Measurements from ENCODE around the gene MTUS2.

Gene MTUS2

DNA sequence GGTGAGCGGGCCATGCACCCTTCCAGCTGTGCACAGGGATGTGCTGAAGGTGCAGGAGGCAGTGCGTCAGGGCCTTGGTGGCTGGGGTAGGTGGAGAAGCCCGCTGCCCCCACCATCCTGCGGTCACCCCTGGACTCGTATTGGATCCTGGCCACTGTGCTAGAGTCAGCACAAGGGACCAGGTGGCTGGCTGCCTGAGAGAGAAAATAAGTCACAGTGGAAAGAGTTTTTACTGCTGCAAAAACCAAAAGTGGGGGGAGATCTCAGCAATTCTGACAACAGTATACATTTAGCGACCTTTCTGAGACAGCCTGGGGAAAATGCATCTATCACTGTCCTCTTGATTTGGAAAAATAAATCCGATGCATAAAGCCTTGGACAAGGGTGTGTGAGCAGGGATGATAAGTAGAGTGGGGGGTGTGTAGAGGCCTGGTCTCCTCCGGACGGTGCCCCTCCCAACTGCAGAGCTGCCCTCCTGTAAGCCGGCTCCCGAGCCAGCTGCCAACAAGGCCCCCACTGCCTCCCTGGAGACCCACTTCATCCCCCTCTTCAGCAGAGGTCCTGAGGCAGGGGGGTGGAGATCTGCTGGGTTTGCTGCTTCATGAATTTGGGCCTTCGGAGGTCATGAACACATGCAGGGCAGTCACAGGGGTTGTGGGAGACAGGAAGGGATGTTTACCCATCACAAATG, 691.1 kb downstream of the MTUS2 start:
- TF ChIP-seq TAF1 (IDR thresholded peaks at IDR 0.05; ENCODE audit: low read depth, low read length): no peak
- TF ChIP-seq POLR2AphosphoS5 (IDR thresholded peaks at IDR 0.05; ENCODE audit: low read depth, low read length): no peak
- no peak for TF ChIP-seq SPI1 (IDR thresholded peaks at IDR 0.05; ENCODE audit: low read depth, low read length)
- TF ChIP-seq POU2F2 (IDR thresholded peaks at IDR 0.05; ENCODE audit: low read depth, low read length): no peak
- TF ChIP-seq PAX5 (IDR thresholded peaks at IDR 0.05; ENCODE audit: insufficient read depth, low read length, severe bottlenecking): no peak
- no peak for TF ChIP-seq POLR2A (IDR thresholded peaks at IDR 0.05; ENCODE audit: low read depth, low read length)
- FAIRE-seq: no peak
- DNase-seq (ENCODE audit: insufficient read length, low spot score): no peak

DNA sequence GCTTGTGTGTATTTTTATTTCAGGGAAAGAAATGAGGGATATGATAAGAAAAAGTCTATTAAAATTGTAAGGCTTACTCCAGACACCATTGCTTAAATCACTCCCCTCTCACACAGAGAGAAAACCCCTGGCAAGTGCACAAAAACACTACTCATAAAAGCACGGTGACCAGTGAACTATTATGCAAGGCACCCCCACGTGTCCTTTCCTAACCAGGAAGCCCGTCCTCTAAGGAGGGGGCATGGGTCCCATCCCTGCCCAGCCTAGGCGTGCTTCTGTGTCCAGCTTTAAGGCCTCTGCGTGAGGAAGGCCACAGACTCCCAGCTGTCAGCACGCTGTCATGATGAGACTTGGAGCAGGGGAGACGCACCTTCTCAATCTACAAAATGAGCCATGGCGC, 691.8 kb downstream of the MTUS2 start:
- TF ChIP-seq POU2F2 (IDR thresholded peaks at IDR 0.05; ENCODE audit: low read depth, low read length) (no peak), POLR2A (IDR thresholded peaks at IDR 0.05; ENCODE audit: low read depth, low read length) (no peak), SPI1 (IDR thresholded peaks at IDR 0.05; ENCODE audit: low read depth, low read length) (no peak), TAF1 (IDR thresholded peaks at IDR 0.05; ENCODE audit: low read depth, low read length) (no peak), PAX5 (IDR thresholded peaks at IDR 0.05; ENCODE audit: insufficient read depth, low read length, severe bottlenecking) (no peak), POLR2AphosphoS5 (IDR thresholded peaks at IDR 0.05; ENCODE audit: low read depth, low read length) (no peak)
- no peak for FAIRE-seq
- no peak for DNase-seq (ENCODE audit: insufficient read length, low spot score)

DNA sequence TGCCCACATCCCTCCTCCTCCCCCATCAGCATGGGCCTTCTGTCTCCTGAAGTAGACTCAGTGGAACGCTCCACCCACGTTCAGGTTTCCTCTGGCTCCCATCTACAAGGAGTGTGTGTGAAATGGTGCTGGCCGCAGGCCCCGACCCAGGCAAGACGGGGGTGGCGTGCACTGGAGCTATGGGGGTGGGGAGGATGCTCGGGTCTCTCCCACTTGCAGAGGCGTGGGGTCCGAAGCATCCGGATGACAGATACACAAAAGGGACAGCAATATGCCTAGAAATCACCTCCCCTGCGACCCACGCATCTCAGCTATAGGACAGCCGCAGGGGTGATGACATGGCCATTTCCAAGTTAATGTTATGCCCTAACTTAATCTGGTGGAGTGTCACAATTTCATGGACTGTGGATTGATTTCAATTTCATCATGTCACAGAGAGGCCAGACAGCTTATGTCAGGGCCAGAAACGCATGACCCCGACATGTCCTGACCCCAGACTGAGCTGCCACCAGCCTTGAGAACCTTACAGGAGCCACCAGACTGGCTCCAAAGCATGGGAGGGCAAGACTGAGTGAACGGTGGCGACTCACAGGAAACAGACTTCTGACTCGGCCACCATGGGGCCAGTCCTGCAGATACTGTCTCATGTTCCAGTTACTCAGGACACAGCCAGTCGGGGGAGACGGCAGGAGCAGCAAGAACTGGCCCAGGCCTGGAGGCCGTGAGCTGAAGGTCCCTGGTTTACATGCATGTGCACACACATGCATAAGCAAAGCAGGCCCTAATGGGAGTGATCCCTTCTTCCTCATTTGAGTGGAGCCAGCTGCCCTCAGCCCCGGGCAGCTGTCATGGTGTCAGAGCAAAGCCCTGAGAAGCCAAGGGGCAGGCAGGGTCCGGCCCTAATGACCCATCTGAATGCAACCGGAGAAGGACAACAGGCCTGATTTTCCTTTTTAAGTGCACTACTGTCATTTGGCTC, 693.2 kb downstream of the MTUS2 start:
- no peak for TF ChIP-seq POU2F2 (IDR thresholded peaks at IDR 0.05; ENCODE audit: low read depth, low read length)
- TF ChIP-seq PAX5 (IDR thresholded peaks at IDR 0.05; ENCODE audit: insufficient read depth, low read length, severe bottlenecking): no peak
- no peak for TF ChIP-seq POLR2A (IDR thresholded peaks at IDR 0.05; ENCODE audit: low read depth, low read length)
- TF ChIP-seq SPI1 (IDR thresholded peaks at IDR 0.05; ENCODE audit: low read depth, low read length): no peak
- no peak for TF ChIP-seq POLR2AphosphoS5 (IDR thresholded peaks at IDR 0.05; ENCODE audit: low read depth, low read length)
- TF ChIP-seq TAF1 (IDR thresholded peaks at IDR 0.05; ENCODE audit: low read depth, low read length): no peak
- no peak for DNase-seq (ENCODE audit: insufficient read length, low spot score)
- FAIRE-seq: no peak

DNA sequence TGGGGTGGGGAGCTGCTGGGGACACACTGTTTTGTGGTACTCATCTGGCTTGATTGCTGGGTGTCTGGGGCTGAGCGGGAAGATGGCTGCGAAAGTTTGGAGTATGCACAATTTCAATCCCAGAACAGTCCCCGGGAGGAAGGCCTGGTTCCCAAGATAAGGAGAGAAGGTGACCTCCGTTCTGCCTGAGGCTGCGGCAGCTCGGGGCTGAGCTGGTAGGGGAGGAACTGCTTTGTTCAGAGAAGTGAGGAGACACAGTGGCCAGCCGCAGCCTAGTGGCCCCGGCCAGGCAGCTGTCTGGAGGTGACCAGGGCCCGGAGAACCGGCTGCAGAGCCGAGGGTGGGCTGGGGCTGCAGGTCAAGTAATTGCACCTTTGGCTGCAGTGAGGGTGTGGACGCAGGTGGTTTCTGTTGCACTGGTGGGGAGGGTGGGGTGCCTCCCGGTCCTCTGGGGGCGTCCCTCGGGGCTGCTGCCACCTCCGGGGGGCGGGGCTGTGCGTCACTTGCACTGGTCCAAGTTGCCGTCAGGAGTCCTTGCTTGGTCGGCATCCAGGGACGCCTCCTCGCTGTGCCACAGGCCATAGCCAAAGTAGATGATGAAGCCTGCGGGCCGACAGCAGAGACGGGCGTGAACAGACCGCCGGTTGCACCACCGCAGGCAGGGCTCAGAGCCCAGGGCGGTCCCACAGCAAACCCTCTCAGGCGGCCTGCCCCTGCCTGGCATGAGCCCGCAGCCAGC, 694.0 kb downstream of the MTUS2 start:
- FAIRE-seq: no peak
- DNase-seq (ENCODE audit: insufficient read length, low spot score): no peak
- TF ChIP-seq SPI1 (IDR thresholded peaks at IDR 0.05; ENCODE audit: low read depth, low read length) (no peak), POU2F2 (IDR thresholded peaks at IDR 0.05; ENCODE audit: low read depth, low read length) (no peak), TAF1 (IDR thresholded peaks at IDR 0.05; ENCODE audit: low read depth, low read length) (no peak), POLR2AphosphoS5 (IDR thresholded peaks at IDR 0.05; ENCODE audit: low read depth, low read length) (no peak), POLR2A (IDR thresholded peaks at IDR 0.05; ENCODE audit: low read depth, low read length) (no peak), PAX5 (IDR thresholded peaks at IDR 0.05; ENCODE audit: insufficient read depth, low read length, severe bottlenecking) (no peak)

DNA sequence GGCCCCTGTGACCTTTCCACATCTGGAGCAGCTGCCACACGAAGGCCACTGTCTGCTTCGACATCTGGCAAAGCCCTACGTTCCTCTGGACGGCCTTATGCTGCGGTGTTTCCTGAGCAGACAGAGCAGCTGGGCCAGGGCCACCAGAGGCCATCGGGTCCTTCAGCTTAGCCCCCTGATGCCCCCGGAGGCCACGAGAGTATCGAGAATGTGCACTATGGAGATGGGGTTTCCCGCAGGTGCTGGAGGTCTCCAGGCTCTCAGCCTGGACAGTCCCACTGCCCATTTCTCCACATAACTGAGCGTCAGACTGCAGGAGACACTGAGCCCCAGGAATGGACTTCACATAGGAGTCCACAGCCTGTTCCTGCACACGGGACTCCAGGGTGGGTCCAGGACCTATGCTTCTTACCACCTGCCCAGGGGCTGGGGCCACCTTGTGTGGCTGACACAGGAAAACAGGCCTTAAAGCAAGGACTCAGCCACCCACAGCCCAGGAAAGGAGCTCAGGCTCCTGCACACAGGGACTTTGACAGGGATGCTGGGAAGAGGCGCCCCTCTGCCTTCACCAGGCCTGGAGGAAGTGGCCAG, 694.7 kb downstream of the MTUS2 start:
- no peak for TF ChIP-seq POLR2AphosphoS5 (IDR thresholded peaks at IDR 0.05; ENCODE audit: low read depth, low read length)
- no peak for TF ChIP-seq POLR2A (IDR thresholded peaks at IDR 0.05; ENCODE audit: low read depth, low read length)
- TF ChIP-seq SPI1 (IDR thresholded peaks at IDR 0.05; ENCODE audit: low read depth, low read length): no peak
- no peak for TF ChIP-seq PAX5 (IDR thresholded peaks at IDR 0.05; ENCODE audit: insufficient read depth, low read length, severe bottlenecking)
- no peak for TF ChIP-seq POU2F2 (IDR thresholded peaks at IDR 0.05; ENCODE audit: low read depth, low read length)
- TF ChIP-seq TAF1 (IDR thresholded peaks at IDR 0.05; ENCODE audit: low read depth, low read length): no peak
- no peak for DNase-seq (ENCODE audit: insufficient read length, low spot score)
- no peak for FAIRE-seq

DNA sequence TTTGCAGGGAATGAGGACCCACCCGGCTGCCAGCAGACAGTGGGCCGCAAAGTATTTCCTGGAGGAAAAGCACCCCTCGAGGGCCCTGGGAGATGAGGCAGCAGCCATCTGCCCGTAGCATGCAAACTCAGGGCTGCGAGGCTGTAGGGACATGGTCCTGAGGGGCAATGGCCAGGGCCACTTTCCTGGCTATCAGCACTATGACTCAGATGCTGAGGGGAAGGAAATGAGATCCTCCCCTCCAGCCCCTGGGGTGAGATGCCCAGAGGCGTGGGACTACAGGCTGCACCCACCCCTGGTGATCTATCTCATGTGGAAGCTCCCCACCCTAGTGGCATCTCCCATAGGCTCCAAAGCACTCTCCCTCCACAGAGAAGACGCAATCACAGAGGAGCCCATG, 695.2 kb downstream of the MTUS2 start:
- no peak for TF ChIP-seq POLR2A (IDR thresholded peaks at IDR 0.05; ENCODE audit: low read depth, low read length)
- TF ChIP-seq POU2F2 (IDR thresholded peaks at IDR 0.05; ENCODE audit: low read depth, low read length): no peak
- no peak for TF ChIP-seq PAX5 (IDR thresholded peaks at IDR 0.05; ENCODE audit: insufficient read depth, low read length, severe bottlenecking)
- FAIRE-seq: no peak

DNA sequence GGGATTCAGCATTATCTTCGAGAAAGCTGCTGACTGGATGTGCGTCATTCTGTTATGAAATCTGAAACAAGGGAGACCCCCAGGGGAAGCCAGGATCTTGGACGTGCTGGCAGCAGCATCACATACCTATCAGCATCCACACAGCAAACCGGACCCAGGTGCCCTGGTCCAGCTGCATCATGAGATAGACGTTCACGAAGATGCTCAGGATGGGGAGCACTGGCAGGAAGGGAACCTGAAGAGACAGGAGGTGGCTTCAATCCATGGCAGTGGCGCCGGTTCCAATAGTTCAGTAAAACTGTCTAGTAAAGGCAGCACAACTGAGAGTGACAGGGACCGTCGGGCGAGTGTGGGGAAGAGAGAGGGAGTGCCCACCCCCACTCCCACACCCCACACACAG, 695.9 kb downstream of the MTUS2 start:
- FAIRE-seq (no peak), DNase-seq (ENCODE audit: insufficient read length, low spot score) (no peak)
- TF ChIP-seq POU2F2 (IDR thresholded peaks at IDR 0.05; ENCODE audit: low read depth, low read length) (no peak), PAX5 (IDR thresholded peaks at IDR 0.05; ENCODE audit: insufficient read depth, low read length, severe bottlenecking) (no peak), SPI1 (IDR thresholded peaks at IDR 0.05; ENCODE audit: low read depth, low read length) (no peak), POLR2AphosphoS5 (IDR thresholded peaks at IDR 0.05; ENCODE audit: low read depth, low read length) (no peak), POLR2A (IDR thresholded peaks at IDR 0.05; ENCODE audit: low read depth, low read length) (no peak), TAF1 (IDR thresholded peaks at IDR 0.05; ENCODE audit: low read depth, low read length) (no peak)

More for the DNA sequence above, 695.2 kb downstream of the MTUS2 start:
- no peak for DNase-seq (ENCODE audit: insufficient read length, low spot score)

DNA sequence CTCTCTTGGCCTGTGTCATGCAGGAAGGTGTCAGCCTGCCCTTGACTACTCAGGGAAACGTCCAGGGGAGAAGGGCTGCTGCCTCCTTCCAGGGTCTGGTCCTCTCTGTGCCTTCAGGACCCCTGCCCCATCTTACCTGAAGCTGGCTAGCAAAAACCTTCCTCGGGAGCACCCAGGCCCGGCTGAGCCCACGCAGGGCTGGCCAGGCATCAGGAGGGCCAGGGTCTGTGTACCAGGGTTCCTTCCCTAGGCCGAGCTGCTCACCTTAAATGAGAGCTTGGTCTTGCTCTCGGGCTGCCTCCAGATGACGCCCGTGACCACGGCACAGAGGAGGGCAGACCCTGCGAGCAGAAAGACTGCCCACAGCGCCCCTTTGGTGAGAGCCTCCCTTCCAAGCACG, 696.7 kb downstream of the MTUS2 start:
- DNase-seq (ENCODE audit: insufficient read length, low spot score) (no peak), FAIRE-seq (no peak)
- TF ChIP-seq POLR2AphosphoS5 (IDR thresholded peaks at IDR 0.05; ENCODE audit: low read depth, low read length): no peak
- no peak for TF ChIP-seq SPI1 (IDR thresholded peaks at IDR 0.05; ENCODE audit: low read depth, low read length)
- TF ChIP-seq POU2F2 (IDR thresholded peaks at IDR 0.05; ENCODE audit: low read depth, low read length): no peak
- no peak for TF ChIP-seq POLR2A (IDR thresholded peaks at IDR 0.05; ENCODE audit: low read depth, low read length)
- TF ChIP-seq PAX5 (IDR thresholded peaks at IDR 0.05; ENCODE audit: insufficient read depth, low read length, severe bottlenecking): no peak
- TF ChIP-seq TAF1 (IDR thresholded peaks at IDR 0.05; ENCODE audit: low read depth, low read length): no peak
